Keratinocyte (primary cell): ENCODE data around the gene NLRP12. TPM values are rescaled to one million over a fixed set of nuclear protein-coding genes. Genes with fewer than 3 reads are reported as not detected.
"Not testable (repeated sequence)": the region's sequence is repeated elsewhere in the genome, so short reads cannot be mapped to it uniquely, and the experiment has no call there.

ENCODE experiments used
- DNase-seq: peaks from one replicate; pipeline ENCODE4 v3.0.0-alpha.2; 2011; ENCODE audit warnings: low read depth, missing footprints, low spot score
- FAIRE-seq: peaks from 2 replicates; lab custom pipeline; 2011; peaks lifted over from hg19 to GRCh38; lab: Jason Lieb, UNC
- H2AFZ ChIP-seq: 2 replicates; pipeline ENCODE4 v1.6.0; 2012; ENCODE audit warnings: low read length, control low read depth, inconsistent platforms; ENCODE audit not compliant: control insufficient read depth
- H3K27ac ChIP-seq: 2 replicates; pipeline ENCODE4 v1.5.1; 2011; ENCODE audit warnings: low read length; ENCODE audit not compliant: control insufficient read depth, insufficient read depth
- H3K27me3 ChIP-seq: 3 replicates; pipeline ENCODE4 v1.6.0; 2011; ENCODE audit warnings: low read length; ENCODE audit not compliant: control insufficient read depth, insufficient read depth; ENCODE audit errors: extremely low read depth
- H3K36me3 ChIP-seq, 2 experiments: 2 replicates in 1 of 2; 3 replicates in 1 of 2; pipeline ENCODE4 v1.5.1; 2011; ENCODE audit warnings: low read length in 2 of 2, mild to moderate bottlenecking in 1 of 2; ENCODE audit not compliant: control insufficient read depth in 2 of 2, insufficient read depth in 2 of 2; ENCODE audit errors: extremely low read depth in 1 of 2
- H3K4me1 ChIP-seq: 3 replicates; pipeline ENCODE4 v1.5.1; 2011; ENCODE audit warnings: low read length; ENCODE audit not compliant: control insufficient read depth, insufficient read depth; ENCODE audit errors: extremely low read depth
- H3K4me2 ChIP-seq: 3 replicates; pipeline ENCODE4 v1.6.0; 2011; ENCODE audit warnings: low read depth, low read length; ENCODE audit not compliant: control insufficient read depth, insufficient read depth; ENCODE audit errors: extremely low read depth
- H3K4me3 ChIP-seq, 3 experiments: fragments of 200-600 bp in 1 of 3; sonication (generic) in 1 of 3; 2 replicates in 2 of 3; 3 replicates in 1 of 3; pipeline ENCODE4 v1.5.1; 2011 to 2016; ENCODE audit warnings: low read length in 3 of 3, mild to moderate bottlenecking in 3 of 3, control low read depth in 2 of 3, inconsistent platforms in 1 of 3, low read depth in 1 of 3, mixed read lengths in 1 of 3, mixed run types in 1 of 3, moderate library complexity in 1 of 3; ENCODE audit not compliant: control insufficient read depth in 2 of 3, insufficient read depth in 2 of 3; ENCODE audit errors: extremely low read depth in 1 of 3
- H3K79me2 ChIP-seq: 2 replicates; pipeline ENCODE4 v1.6.0; 2012; ENCODE audit warnings: low read length; ENCODE audit not compliant: control insufficient read depth, insufficient read depth
- H3K9ac ChIP-seq: 3 replicates; pipeline ENCODE4 v1.6.0; 2011; ENCODE audit warnings: low read length; ENCODE audit not compliant: control insufficient read depth, insufficient read depth; ENCODE audit errors: extremely low read depth
- H3K9me1 ChIP-seq: 3 replicates; pipeline ENCODE4 v1.6.0; 2011; ENCODE audit warnings: low read length; ENCODE audit not compliant: control insufficient read depth, insufficient read depth; ENCODE audit errors: extremely low read depth
- H3K9me3 ChIP-seq: 2 replicates; pipeline ENCODE4 v1.5.1; 2012; ENCODE audit warnings: low read depth, low read length; ENCODE audit not compliant: control insufficient read depth
- H4K20me1 ChIP-seq: 3 replicates; pipeline ENCODE4 v1.6.0; 2011; ENCODE audit warnings: low read length; ENCODE audit not compliant: control insufficient read depth, insufficient read depth; ENCODE audit errors: extremely low read depth
- EZH2 ChIP-seq: IDR thresholded peaks from one replicate; pipeline ENCODE4 v1.6.1; 2012; ENCODE audit warnings: inconsistent platforms, mild to moderate bottlenecking, low read length, moderate library complexity
- dilution Hi-C: fragments of 300-500 bp; cut with MboI; formaldehyde crosslinking; loops from one replicate; pipeline ENCODE4 v1.7.0; 2020; ENCODE audit warnings: low sequenced_read_pairs; ENCODE audit not compliant: extremely low pct_ligation_motif_present
- polyA plus RNA-seq, 5 experiments: library from polyadenylated mRNA; depleted of rRNA in 3 of 5; stranded (reverse) in 3 of 5; stranded (forward) in 1 of 5; unstranded in 1 of 5; fragments of >200 nt; gene quantifications; 1 replicate in 1 of 5; 2 replicates in 3 of 5; 3 replicates in 1 of 5; pipeline versions ENCODE4 v1.2.1 to v1.2.3, GENCODE V29; 2011 to 2012; ENCODE audit warnings: missing spikeins in 2 of 5, low read depth in 1 of 5, low replicate concordance in 1 of 5
- TF ChIP-seq, protein P1 (sequence below), 3 experiments: IDR thresholded peaks in 1 of 3; conservative IDR thresholded peaks in 1 of 3; optimal IDR thresholded peaks in 1 of 3; 2 replicates in 2 of 3; 3 replicates in 1 of 3; pipeline versions ENCODE3 to v1.5.1; 2011; ENCODE audit warnings: low read length in 3 of 3, mild to moderate bottlenecking in 3 of 3, moderate library complexity in 2 of 3, control low read depth in 1 of 3, inconsistent platforms in 1 of 3; ENCODE audit not compliant: insufficient read depth in 2 of 3; ENCODE audit errors: extremely low read depth in 1 of 3

The NLRP12 gene
- polyA plus RNA-seq, 1 donor (not counting 4 experiments of a cell fraction or from before 2014, with no cell fraction given): not detected

DNA sequence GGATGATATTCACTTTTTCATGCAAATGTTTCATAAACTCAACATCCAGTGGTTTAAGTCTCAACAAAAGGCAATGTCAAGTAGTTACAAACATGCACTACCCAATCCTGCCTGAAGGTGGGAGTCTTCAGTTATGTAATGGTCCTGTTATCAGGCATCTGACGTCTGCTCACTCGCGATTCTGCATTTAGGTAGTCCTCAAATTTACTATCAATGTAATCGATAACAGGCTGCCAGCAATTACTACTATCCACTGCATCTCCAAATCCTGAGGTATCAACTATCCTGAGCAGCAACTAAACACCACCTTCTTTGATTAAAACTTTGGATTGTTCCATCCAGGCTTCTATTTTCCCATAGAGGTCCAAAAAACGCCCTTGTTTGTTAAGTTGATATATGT lies 51.2 kb downstream of the NLRP12 start:
- no peak overlapping the region for H3K4me3 ChIP-seq
- TF ChIP-seq, protein P1, sequence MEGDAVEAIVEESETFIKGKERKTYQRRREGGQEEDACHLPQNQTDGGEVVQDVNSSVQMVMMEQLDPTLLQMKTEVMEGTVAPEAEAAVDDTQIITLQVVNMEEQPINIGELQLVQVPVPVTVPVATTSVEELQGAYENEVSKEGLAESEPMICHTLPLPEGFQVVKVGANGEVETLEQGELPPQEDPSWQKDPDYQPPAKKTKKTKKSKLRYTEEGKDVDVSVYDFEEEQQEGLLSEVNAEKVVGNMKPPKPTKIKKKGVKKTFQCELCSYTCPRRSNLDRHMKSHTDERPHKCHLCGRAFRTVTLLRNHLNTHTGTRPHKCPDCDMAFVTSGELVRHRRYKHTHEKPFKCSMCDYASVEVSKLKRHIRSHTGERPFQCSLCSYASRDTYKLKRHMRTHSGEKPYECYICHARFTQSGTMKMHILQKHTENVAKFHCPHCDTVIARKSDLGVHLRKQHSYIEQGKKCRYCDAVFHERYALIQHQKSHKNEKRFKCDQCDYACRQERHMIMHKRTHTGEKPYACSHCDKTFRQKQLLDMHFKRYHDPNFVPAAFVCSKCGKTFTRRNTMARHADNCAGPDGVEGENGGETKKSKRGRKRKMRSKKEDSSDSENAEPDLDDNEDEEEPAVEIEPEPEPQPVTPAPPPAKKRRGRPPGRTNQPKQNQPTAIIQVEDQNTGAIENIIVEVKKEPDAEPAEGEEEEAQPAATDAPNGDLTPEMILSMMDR (optimal IDR thresholded peaks at IDR 0.05 in 1 of 3, IDR thresholded peaks at IDR 0.05 in 1 of 3, conservative IDR thresholded peaks at IDR 0.05 in 1 of 3; ENCODE audit: extremely low read depth in 1 of 3, insufficient read depth in 2 of 3, low read length in 3 of 3): peak; percentile 57 to 66 (median 66)
- TF ChIP-seq EZH2: no peak

DNA sequence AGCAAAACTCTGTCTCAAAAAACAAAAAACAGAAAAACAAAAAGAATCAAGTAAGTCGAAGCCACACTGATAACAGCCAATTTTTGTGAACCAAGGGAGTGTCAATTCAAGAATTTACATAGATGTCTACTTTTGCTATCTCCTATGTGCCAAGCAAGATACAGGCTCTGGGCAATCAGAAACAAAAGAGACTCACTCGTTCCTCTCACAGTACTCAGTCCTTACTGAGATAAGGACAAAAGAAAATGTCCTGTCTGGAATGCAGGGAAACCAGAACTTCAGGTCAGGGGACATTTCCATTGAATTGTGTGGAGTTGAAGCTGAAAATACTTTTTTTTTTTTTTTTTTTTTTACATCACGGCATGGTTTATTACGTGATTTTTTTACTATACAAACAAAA lies 53.0 kb downstream of the NLRP12 start:
- H3K79me2 ChIP-seq: no peaks in the 10 kb centered on the region
- no peaks in the 10 kb centered on the region for H3K9me1 ChIP-seq
- no peaks in the 10 kb centered on the region for H3K4me1 ChIP-seq
- TF ChIP-seq, protein P1 (optimal IDR thresholded peaks at IDR 0.05 in 1 of 3, IDR thresholded peaks at IDR 0.05 in 1 of 3, conservative IDR thresholded peaks at IDR 0.05 in 1 of 3; ENCODE audit: extremely low read depth in 1 of 3, insufficient read depth in 2 of 3, low read length in 3 of 3): no peak
- no peak for TF ChIP-seq EZH2
- H2AFZ ChIP-seq: no peak overlapping the region
- H3K27ac ChIP-seq: no peak overlapping the region
- no peak overlapping the region for H3K9ac ChIP-seq
- no peak for DNase-seq
- no peaks in the 10 kb centered on the region for H3K36me3 ChIP-seq
- dilution Hi-C loops: no loop called here
- no peaks in the 10 kb centered on the region for H3K9me3 ChIP-seq
- no peaks in the 10 kb centered on the region for H4K20me1 ChIP-seq
- no peak overlapping the region for H3K4me2 ChIP-seq
- no peak for FAIRE-seq
- H3K4me3 ChIP-seq: no peak overlapping the region
- H3K27me3 ChIP-seq: no peaks in the 10 kb centered on the region

More for the DNA sequence above, 51.2 kb downstream of the NLRP12 start:
- no peaks in the 10 kb centered on the region for H4K20me1 ChIP-seq
- H3K79me2 ChIP-seq: no peaks in the 10 kb centered on the region
- H3K9me1 ChIP-seq: no peaks in the 10 kb centered on the region
- H3K9ac ChIP-seq: no peak overlapping the region
- dilution Hi-C loops: no loop called here
- H3K36me3 ChIP-seq: no peaks in the 10 kb centered on the region
- H3K4me2 ChIP-seq: no peak overlapping the region
- no peaks in the 10 kb centered on the region for H3K4me1 ChIP-seq
- no peaks in the 10 kb centered on the region for H3K27me3 ChIP-seq
- no peak overlapping the region for H2AFZ ChIP-seq
- FAIRE-seq (peak; percentile 89), DNase-seq (no peak)
- H3K9me3 ChIP-seq: no peaks in the 10 kb centered on the region
- H3K27ac ChIP-seq: no peak overlapping the region

DNA sequence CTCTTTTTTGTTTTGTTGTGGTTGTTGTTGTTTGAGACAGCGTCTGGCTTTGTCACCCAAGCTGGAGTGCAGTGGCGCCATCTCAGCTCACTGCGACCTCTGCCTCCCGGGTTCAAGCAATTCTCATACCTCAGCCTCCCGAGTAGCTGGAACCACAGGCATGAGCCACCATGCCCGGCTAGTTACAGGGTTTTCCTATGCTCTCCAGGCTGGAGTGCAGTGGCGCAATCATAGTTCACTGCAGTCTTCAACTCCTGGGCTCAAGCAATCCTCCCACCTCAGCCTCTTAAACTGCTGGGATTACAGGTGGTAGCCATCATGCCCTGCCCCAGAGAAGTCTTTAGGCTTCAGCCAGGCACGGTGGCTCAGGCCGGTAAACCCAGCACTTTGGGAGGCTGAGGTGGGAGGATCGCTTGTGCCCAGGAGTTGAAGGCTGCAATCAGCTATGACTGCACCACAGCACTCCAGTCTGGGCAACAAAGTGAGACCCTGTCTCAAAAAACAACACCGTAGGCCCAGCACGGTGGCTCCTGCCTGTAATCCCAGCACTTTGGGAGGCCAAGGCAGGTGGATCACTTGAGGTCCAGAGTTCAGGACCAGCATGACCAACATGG lies 54.3 kb downstream of the NLRP12 start:
- not testable (repeated sequence) for H3K27me3 ChIP-seq, FAIRE-seq

More for the DNA sequence above, 54.3 kb downstream of the NLRP12 start:
- H3K9me1 ChIP-seq, H2AFZ ChIP-seq, H3K4me3 ChIP-seq, DNase-seq, H3K9me3 ChIP-seq, H3K27ac ChIP-seq, H3K9ac ChIP-seq, H3K4me1 ChIP-seq, H3K4me2 ChIP-seq, H3K36me3 ChIP-seq, H3K79me2 ChIP-seq, H4K20me1 ChIP-seq, dilution Hi-C loops: not testable (repeated sequence)
